Measurements from ENCODE around the gene CCBE1.

Gene CCBE1

GRCh38 chr18:59423259-59423658 lies 274.0 kb downstream of the CCBE1 start:
- Histone ChIP-seq H3F3A (ENCODE audit: insufficient read depth) (no peaks in the 10 kb centered on the region), H3K27me3 (ENCODE audit: low read length) (no peaks in the 10 kb centered on the region), H3K9me3 (ENCODE audit: insufficient read depth, low read length) (no peaks in the 10 kb centered on the region), H2AFZ (ENCODE audit: low read depth, low read length, severe bottlenecking) (no peak overlapping the region), H3K27ac (ENCODE audit: low read depth, low read length) (no peak overlapping the region), H4K20me1 (ENCODE audit: low read depth, low read length) (no peaks in the 10 kb centered on the region), H3K4me3 (ENCODE audit: insufficient read depth, low read length, poor library complexity, severe bottlenecking) (no peak overlapping the region), H3K36me3 (ENCODE audit: low read length) (no peaks in the 10 kb centered on the region), H3K9me2 (replicated peaks; ENCODE audit: insufficient read depth, low read length) (no peaks in the 10 kb centered on the region), H3K9ac (ENCODE audit: low read length) (no peak overlapping the region), H3K4me2 (ENCODE audit: low read depth, low read length, poor library complexity, severe bottlenecking) (no peak overlapping the region), H3K79me2 (ENCODE audit: insufficient read depth, low read length) (no peaks in the 10 kb centered on the region)
- TF ChIP-seq, protein P1, sequence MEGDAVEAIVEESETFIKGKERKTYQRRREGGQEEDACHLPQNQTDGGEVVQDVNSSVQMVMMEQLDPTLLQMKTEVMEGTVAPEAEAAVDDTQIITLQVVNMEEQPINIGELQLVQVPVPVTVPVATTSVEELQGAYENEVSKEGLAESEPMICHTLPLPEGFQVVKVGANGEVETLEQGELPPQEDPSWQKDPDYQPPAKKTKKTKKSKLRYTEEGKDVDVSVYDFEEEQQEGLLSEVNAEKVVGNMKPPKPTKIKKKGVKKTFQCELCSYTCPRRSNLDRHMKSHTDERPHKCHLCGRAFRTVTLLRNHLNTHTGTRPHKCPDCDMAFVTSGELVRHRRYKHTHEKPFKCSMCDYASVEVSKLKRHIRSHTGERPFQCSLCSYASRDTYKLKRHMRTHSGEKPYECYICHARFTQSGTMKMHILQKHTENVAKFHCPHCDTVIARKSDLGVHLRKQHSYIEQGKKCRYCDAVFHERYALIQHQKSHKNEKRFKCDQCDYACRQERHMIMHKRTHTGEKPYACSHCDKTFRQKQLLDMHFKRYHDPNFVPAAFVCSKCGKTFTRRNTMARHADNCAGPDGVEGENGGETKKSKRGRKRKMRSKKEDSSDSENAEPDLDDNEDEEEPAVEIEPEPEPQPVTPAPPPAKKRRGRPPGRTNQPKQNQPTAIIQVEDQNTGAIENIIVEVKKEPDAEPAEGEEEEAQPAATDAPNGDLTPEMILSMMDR (IDR thresholded peaks at IDR 0.05; ENCODE audit: insufficient read depth, low read length, poor library complexity, severe bottlenecking), result no peak
- TF ChIP-seq EZH2phosphoT487 (conservative IDR thresholded peaks at IDR 0.05; ENCODE audit: low read length), result no peak

DNA sequence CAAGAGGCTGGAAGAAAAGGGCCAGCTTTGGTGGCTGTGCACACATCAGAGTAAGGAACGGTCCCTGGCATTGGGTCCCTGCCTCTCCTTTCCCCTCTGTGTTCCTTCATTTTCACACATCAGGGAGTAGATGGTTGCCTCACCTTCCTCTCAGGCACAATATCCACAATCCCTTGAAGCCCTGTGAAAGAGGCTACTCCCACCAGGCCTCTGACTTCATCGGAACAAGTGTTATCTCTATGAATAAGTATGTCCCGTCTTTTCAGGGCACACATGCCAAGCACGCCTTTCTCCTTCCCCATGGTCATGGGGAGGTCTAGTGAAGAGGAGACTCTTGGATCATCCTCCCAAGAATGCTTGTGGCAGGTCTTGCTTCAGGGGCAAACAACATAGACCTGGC lies 277.0 kb downstream of the CCBE1 start:
- Histone ChIP-seq H3K36me3 (ENCODE audit: low read length) (no peaks in the 10 kb centered on the region), H3K9ac (ENCODE audit: low read length) (no peak overlapping the region), H2AFZ (ENCODE audit: low read depth, low read length, severe bottlenecking) (no peak overlapping the region), H3K27ac (ENCODE audit: low read depth, low read length) (no peak overlapping the region), H3K27me3 (ENCODE audit: low read length) (no peaks in the 10 kb centered on the region), H3K79me2 (ENCODE audit: insufficient read depth, low read length) (no peaks in the 10 kb centered on the region), H3K9me2 (replicated peaks; ENCODE audit: insufficient read depth, low read length) (no peaks in the 10 kb centered on the region), H3K4me2 (ENCODE audit: low read depth, low read length, poor library complexity, severe bottlenecking) (no peak overlapping the region), H3F3A (ENCODE audit: insufficient read depth) (no peaks in the 10 kb centered on the region), H3K9me3 (ENCODE audit: insufficient read depth, low read length) (no peaks in the 10 kb centered on the region), H4K20me1 (ENCODE audit: low read depth, low read length) (no peaks in the 10 kb centered on the region), H3K4me3 (ENCODE audit: insufficient read depth, low read length, poor library complexity, severe bottlenecking) (no peak overlapping the region)
- TF ChIP-seq, protein P1 (IDR thresholded peaks at IDR 0.05; ENCODE audit: insufficient read depth, low read length, poor library complexity, severe bottlenecking), result no peak
- no peak for TF ChIP-seq EZH2phosphoT487 (conservative IDR thresholded peaks at IDR 0.05; ENCODE audit: low read length)

DNA sequence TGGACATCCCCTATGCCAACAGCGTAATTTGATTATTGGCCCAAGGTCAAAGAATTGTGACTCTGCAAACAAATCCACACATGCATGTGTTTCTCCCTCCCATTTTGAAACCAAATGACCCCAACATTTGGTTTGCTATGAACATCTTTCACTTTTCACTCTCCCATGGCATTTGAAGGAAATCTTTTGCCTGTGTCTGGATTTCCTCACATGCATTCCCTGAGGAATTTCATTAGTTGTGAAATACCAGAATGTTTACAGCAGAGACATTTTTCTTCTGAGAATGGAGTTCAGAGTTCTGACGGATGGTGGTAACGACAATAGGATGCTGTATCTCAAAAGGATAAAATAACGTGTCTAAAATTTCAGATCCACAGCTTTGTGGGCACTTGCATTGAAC lies 277.8 kb downstream of the CCBE1 start:
- H4K20me1 ChIP-seq (ENCODE audit: low read depth, low read length), result no peaks in the 10 kb centered on the region
- H3F3A ChIP-seq (ENCODE audit: insufficient read depth), result no peaks in the 10 kb centered on the region
- no peaks in the 10 kb centered on the region for H3K36me3 ChIP-seq (ENCODE audit: low read length)
- H3K79me2 ChIP-seq (ENCODE audit: insufficient read depth, low read length), result no peaks in the 10 kb centered on the region
- H3K27ac ChIP-seq (ENCODE audit: low read depth, low read length), result no peak overlapping the region
- no peaks in the 10 kb centered on the region for H3K9me2 ChIP-seq (replicated peaks; ENCODE audit: insufficient read depth, low read length)
- H2AFZ ChIP-seq (ENCODE audit: low read depth, low read length, severe bottlenecking), result no peak overlapping the region
- TF ChIP-seq EZH2phosphoT487 (conservative IDR thresholded peaks at IDR 0.05; ENCODE audit: low read length), result no peak
- TF ChIP-seq, protein P1 (IDR thresholded peaks at IDR 0.05; ENCODE audit: insufficient read depth, low read length, poor library complexity, severe bottlenecking), result no peak
- no peak overlapping the region for H3K9ac ChIP-seq (ENCODE audit: low read length)
- no peaks in the 10 kb centered on the region for H3K9me3 ChIP-seq (ENCODE audit: insufficient read depth, low read length)
- no peak overlapping the region for H3K4me2 ChIP-seq (ENCODE audit: low read depth, low read length, poor library complexity, severe bottlenecking)
- H3K4me3 ChIP-seq (ENCODE audit: insufficient read depth, low read length, poor library complexity, severe bottlenecking), result no peak overlapping the region
- H3K27me3 ChIP-seq (ENCODE audit: low read length), result no peaks in the 10 kb centered on the region

All from SU-DHL-6 (cell line).